Tibial nerve (tissue), 4 donors: Measurements from ENCODE around the gene CHCHD1. TPM values are rescaled to one million over a fixed set of nuclear protein-coding genes. Genes with fewer than 3 reads are reported as not detected.

Experiments used
- DNase-seq, 2 donors: peaks; one replicate each; pipeline ENCODE4 v3.0.0-alpha.2; 2019; ENCODE audit warnings: low spot score in 2 of 2
- H3K27ac ChIP-seq, 4 donors: fragments of 200-600 bp; sonication (generic) in 3 of 4; one replicate each; pipeline ENCODE4 v1.5.1; 2017 to 2019; ENCODE audit warnings: mild to moderate bottlenecking in 1 of 4
- H3K27me3 ChIP-seq, 2 donors: fragments of 200-600 bp; sonication (generic) in 1 of 2; one replicate each; pipeline versions ENCODE4 v1.5.1 to v1.6.0; 2017 to 2019
- H3K36me3 ChIP-seq, 3 donors: fragments of 200-600 bp; sonication (generic); one replicate each; pipeline ENCODE4 v1.5.1; 2018 to 2019
- H3K4me1 ChIP-seq, 4 donors: fragments of 200-600 bp; sonication (generic) in 3 of 4; one replicate each; pipeline ENCODE4 v1.5.1; 2017 to 2019
- H3K4me3 ChIP-seq, 4 donors: fragments of 200-600 bp; sonication (generic) in 3 of 4; one replicate each; pipeline ENCODE4 v1.5.1; 2017 to 2019; ENCODE audit warnings: mild to moderate bottlenecking in 1 of 4, moderate library complexity in 1 of 4
- H3K9me3 ChIP-seq, 4 donors: fragments of 200-600 bp; sonication (generic) in 3 of 4; one replicate each; pipeline ENCODE4 v1.5.1; 2017 to 2019
- CTCF ChIP-seq, 5 experiments: fragments of 200-600 bp in 3 of 5; fragments of 450-650 bp in 2 of 5; sonication (generic) in 3 of 5; IDR thresholded peaks; one replicate each; pipeline ENCODE4 v1.5.1; 2016 to 2019; ENCODE audit warnings: antibody characterized with exemption in 5 of 5, mild to moderate bottlenecking in 3 of 5, moderate library complexity in 2 of 5
- EP300 ChIP-seq, 2 donors: sonication (generic); formaldehyde crosslinking; IDR thresholded peaks; one replicate each; pipeline ENCODE4 v1.6.1; 2017; ENCODE audit warnings: antibody characterized with exemption in 2 of 2, mild to moderate bottlenecking in 1 of 2
- POLR2A ChIP-seq, 2 donors: fragments of 450-650 bp; IDR thresholded peaks; one replicate each; pipeline ENCODE4 v1.6.1; 2017; ENCODE audit warnings: antibody characterized with exemption in 2 of 2, mild to moderate bottlenecking in 2 of 2, moderate library complexity in 2 of 2
- WGBS, 2 donors: methylation state at CpG; one replicate each; pipeline ENCODE4 v1.1.5; 2018; 5-methylcytosine and 5-hydroxymethylcytosine counted together
- total RNA-seq, 4 donors: library from RNA; depleted of rRNA; stranded (reverse); fragments of >200 nt; gene quantifications; one replicate each; pipeline ENCODE4 v1.1.0, GENCODE V29; 2016

The CHCHD1 gene
- total RNA-seq, 4 donors from 2014 or later: 8.2 to 33.0 (median 16.2) TPM

GRCh38 chr10:73759512-73760115 lies 22.2 kb upstream of the CHCHD1 start:
- no peaks in the 10 kb centered on the region for H3K27me3 ChIP-seq
- H3K4me3 ChIP-seq: no peak overlapping the region
- TF ChIP-seq EP300 (IDR thresholded peaks at IDR 0.05) (no peak), CTCF (IDR thresholded peaks at IDR 0.05) (no peak), POLR2A (IDR thresholded peaks at IDR 0.05) (no peak)
- no peak overlapping the region for H3K27ac ChIP-seq
- no peak for DNase-seq
- peaks cover 0 to 82% (median 40%) of the 10 kb centered on the region in 3 donors for H3K36me3 ChIP-seq
- WGBS, 2 donors: 82 to 95% methylated on average over 5 of the region's 5 CpGs
- no peaks in the 10 kb centered on the region for H3K4me1 ChIP-seq
- H3K9me3 ChIP-seq: no peaks in the 10 kb centered on the region

- Histone ChIP-seq H3K9me3 (no peaks in the 10 kb centered on the region), H3K36me3 (peaks cover 0 to 84% (median 58%) of the 10 kb centered on the region in 3 donors), H3K27me3 (no peaks in the 10 kb centered on the region), H3K4me3 (no peak overlapping the region), H3K4me1 (no peaks in the 10 kb centered on the region), H3K27ac (no peak overlapping the region)
- DNase-seq: no peak
- TF ChIP-seq CTCF (IDR thresholded peaks at IDR 0.05) (no peak), EP300 (IDR thresholded peaks at IDR 0.05) (no peak), POLR2A (IDR thresholded peaks at IDR 0.05) (no peak)
- WGBS, 2 donors: 93 to 100% methylated on average over 1 of the region's 1 CpG
These were observed 20.1 kb upstream of the CHCHD1 start for GRCh38 chr10:73761781-73762180.

- peaks cover 4 to 90% (median 58%) of the 10 kb centered on the region in 3 donors for H3K36me3 ChIP-seq
- no peak for DNase-seq
- no peaks in the 10 kb centered on the region for H3K4me1 ChIP-seq
- no peaks in the 10 kb centered on the region for H3K9me3 ChIP-seq
- H3K27ac ChIP-seq: no peak overlapping the region
- WGBS, 2 donors: 55 to 59% methylated on average over 2 of the region's 2 CpGs
- no peak overlapping the region for H3K4me3 ChIP-seq
- TF ChIP-seq EP300 (IDR thresholded peaks at IDR 0.05): no peak
- TF ChIP-seq POLR2A (IDR thresholded peaks at IDR 0.05): no peak
- TF ChIP-seq CTCF (IDR thresholded peaks at IDR 0.05): no peak
- no peaks in the 10 kb centered on the region for H3K27me3 ChIP-seq
These were observed 18.9 kb upstream of the CHCHD1 start for GRCh38 chr10:73762915-73763314.

GRCh38 chr10:73763343-73763742 lies 18.5 kb upstream of the CHCHD1 start:
- H3K4me3 ChIP-seq: no peak overlapping the region
- peaks cover 5 to 95% (median 58%) of the 10 kb centered on the region in 3 donors for H3K36me3 ChIP-seq
- H3K4me1 ChIP-seq: no peaks in the 10 kb centered on the region
- DNase-seq: no peak
- H3K27ac ChIP-seq: no peak overlapping the region
- no peak for TF ChIP-seq CTCF (IDR thresholded peaks at IDR 0.05)
- TF ChIP-seq POLR2A (IDR thresholded peaks at IDR 0.05): no peak
- TF ChIP-seq EP300 (IDR thresholded peaks at IDR 0.05): no peak
- no peaks in the 10 kb centered on the region for H3K9me3 ChIP-seq
- no peaks in the 10 kb centered on the region for H3K27me3 ChIP-seq
- WGBS, 2 donors: 88 to 90% methylated on average over 2 of the region's 2 CpGs

GRCh38 chr10:73765066-73765465 lies 16.8 kb upstream of the CHCHD1 start:
- WGBS, 2 donors: 85 to 93% methylated on average over 6 of the region's 6 CpGs
- Histone ChIP-seq H3K4me3 (no peak overlapping the region), H3K4me1 (no peaks in the 10 kb centered on the region), H3K36me3 (peaks cover 5 to 100% (median 53%) of the 10 kb centered on the region in 3 donors), H3K9me3 (no peaks in the 10 kb centered on the region), H3K27me3 (no peaks in the 10 kb centered on the region), H3K27ac (no peak overlapping the region)
- no peak for TF ChIP-seq CTCF (IDR thresholded peaks at IDR 0.05)
- no peak for TF ChIP-seq EP300 (IDR thresholded peaks at IDR 0.05)
- no peak for TF ChIP-seq POLR2A (IDR thresholded peaks at IDR 0.05)
- DNase-seq: no peak
